H54 (cell line): Measurements from ENCODE around the gene SH3BP5.

Experiments used
- DNase-seq: peaks from one replicate; pipeline ENCODE4 v3.0.0; 2011; ENCODE audit warnings: low spot score, mixed read lengths; ENCODE audit not compliant: insufficient read length
- FAIRE-seq: peaks from 3 replicates; lab custom pipeline; 2011; peaks lifted over from hg19 to GRCh38; lab: Jason Lieb, UNC
- POLR2A ChIP-seq: IDR thresholded peaks from 2 replicates; pipeline ENCODE4 v1.6.1; 2011; ENCODE audit warnings: low read depth, mild to moderate bottlenecking, low read length

SH3BP5 gene

DNA sequence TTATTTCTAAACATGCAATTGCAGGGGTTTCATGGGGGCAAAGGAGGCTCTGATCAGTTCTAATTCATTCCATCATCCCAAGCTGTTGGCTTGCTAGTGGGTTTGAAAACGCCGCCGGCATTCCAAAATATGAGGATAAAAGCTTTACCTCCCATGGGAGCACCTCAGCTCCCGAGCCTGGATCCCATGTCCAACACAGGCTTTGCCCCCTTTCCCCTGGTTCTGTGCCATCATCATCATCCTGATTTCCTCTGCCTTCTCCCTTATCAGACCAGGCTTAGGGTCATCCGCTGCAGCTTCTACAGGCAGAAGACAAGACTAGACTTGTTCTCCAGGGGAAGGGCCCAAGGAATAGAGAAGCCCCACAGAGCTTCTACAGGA lies 25.4 kb downstream of the SH3BP5 start:
- no peak for TF ChIP-seq POLR2A
- DNase-seq (no peak), FAIRE-seq (no peak)

DNA sequence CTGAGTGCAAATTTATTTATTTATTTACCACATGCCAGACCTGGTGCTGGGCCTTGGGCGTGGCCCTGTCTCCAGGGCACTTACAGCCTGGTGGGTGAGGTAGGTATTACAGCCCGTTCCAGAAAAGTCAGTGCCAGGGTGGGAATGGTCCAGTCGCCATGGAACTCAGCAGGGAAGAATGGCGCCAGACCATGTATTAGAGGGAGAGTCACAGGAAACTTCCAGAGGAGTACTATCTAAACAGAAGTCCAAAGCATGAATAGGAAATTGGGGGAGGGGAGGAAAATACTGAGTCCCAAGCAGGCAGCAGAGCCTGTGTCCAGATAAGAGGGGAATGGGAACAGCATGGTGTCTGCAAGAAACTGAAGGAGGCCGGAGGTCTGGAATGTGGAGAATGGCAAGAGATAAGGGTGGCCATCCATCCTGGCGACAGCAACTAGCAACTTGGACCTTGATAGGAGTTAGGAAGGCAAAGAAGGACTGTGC lies 27.0 kb downstream of the SH3BP5 start:
- no peak for TF ChIP-seq POLR2A
- FAIRE-seq (no peak), DNase-seq (peak; percentile 59)

DNA sequence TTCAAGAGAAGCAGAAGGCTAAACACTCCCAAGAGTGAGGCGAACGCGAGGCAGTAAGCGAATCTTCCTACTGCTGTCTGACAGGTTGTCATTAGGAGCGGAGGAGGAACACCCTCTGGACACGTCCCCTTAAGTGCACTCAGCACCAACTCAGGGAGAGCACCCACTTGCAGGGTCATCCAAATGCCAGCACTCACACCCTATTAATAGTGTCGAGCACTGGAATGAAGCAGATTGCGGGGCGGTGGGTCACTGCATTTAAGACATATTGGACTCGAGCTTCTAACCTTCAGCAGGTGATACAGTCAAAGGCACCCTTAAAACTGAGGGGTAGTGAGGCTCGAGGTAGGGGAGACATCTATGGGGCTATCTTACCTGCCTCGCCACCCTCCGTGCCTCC lies 28.7 kb downstream of the SH3BP5 start:
- DNase-seq, result no peak
- TF ChIP-seq POLR2A, result no peak

DNA sequence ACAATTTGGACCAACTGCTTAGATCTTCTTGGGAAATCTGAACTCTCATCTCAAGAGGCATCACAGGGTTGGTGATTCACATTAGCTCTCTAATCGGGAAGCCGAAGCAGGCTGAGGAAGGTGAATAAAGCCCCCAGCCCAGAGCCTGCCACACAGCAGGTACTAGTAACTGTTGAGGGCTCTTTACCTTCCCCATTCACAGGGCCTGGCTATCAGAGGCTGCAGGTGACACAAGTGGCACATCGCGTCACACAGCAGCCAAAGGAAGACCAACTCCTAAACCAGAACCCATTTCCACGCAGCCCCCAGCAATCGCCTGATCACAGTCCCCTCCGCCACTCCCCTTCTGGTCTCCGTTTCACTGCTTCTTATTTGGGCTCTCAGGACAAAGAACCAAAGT lies 29.2 kb downstream of the SH3BP5 start:
- no peak for DNase-seq
- no peak for FAIRE-seq
- TF ChIP-seq POLR2A, result no peak

More for the DNA sequence above, 28.7 kb downstream of the SH3BP5 start:
- no peak for FAIRE-seq

DNA sequence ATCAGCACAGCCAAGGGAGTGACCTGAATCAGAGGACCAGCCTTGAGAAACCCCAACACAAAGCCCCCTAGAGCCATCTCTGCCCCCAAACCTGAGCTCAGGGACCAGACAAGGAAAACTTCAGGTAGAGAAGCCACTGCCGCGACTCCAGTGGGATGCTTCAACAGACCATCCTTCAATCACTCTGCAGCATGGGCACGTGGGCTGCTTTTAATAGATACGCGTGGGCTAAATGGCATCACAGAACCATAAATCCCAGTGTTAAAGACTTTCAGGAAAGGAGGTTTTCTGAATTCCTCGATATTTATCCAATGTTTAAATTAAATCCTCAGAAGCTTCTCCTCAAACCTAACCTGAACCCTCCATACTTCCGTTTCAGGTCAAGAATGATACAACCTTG lies 30.6 kb downstream of the SH3BP5 start:
- no peak for TF ChIP-seq POLR2A
- no peak for FAIRE-seq
- no peak for DNase-seq

DNA sequence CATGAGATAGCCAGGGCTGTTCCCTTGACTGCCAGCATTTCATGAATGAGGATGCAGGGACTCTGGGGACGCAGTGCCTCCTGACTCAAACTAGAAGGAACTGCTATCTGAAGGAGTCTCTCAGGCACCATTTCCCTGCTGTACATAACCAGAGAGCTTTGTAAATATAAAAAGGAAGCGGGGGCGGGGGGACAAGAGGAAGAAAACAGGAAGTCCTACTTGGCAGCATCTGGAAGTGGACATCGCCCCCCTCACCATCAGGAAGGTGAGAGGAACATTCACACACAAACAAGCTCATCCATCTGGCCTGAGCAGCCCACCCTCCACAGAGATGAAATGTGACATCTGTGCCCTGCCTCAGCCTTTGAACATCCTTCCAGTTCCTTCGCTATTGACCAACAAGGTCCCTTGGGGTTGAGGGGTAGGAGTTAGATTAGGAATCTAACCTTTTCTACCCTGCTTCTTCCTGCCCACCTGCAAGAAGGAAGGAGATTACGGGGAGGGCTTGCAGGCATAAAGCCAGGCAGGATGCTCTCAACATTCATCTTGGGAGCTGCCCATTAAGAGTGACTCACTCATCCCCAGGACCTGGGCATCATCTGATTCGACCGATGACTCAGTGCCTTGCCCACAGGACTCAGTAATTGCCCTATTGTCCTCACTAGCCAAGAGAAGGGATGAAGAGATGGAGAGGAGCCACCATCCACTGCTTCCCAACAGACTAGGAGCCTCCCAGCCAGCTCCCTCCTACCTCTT lies 31.9 kb downstream of the SH3BP5 start:
- FAIRE-seq, result peak; percentile 96

DNA sequence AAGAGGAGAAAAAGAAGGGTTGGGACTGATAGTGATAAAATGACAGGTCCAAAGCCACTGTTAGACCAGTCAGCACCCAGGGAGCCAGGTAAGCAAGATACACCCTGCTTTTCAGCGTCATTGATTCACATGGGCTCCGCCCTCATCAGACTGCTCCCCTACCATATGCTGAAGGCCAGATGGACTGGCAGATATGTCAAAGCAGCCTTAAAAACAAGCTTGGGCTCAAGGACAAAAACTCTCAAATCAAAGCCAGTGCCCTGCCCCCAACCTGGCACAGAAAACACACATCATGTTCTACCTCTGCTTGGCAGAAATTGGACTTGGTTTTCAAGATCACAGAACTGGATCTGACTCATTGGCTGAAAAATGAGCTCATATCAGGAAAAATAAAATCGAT lies 33.4 kb downstream of the SH3BP5 start:
- FAIRE-seq, result no peak
- TF ChIP-seq POLR2A, result no peak
- DNase-seq, result no peak

More for the DNA sequence above, 31.9 kb downstream of the SH3BP5 start:
- TF ChIP-seq POLR2A, result no peak
- DNase-seq, result peak; percentile 91

DNA sequence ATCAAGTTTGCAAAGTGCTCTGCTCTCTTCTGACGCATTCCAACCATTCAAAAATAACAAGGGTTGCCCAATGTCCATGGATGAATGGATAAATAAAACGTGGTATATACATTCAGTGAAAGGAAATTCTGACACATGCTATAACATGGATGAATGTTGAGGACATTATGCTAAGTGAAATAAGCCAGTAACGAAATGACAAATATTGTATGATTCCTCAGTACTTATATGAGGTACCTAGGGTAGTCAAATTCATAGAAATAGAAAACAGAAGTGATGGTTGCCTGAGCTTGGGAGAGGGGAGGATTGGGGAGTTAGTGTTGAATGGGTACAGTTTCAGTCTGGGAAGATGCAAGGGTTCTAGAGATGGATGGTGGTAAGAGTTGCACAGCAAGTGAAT lies 33.9 kb downstream of the SH3BP5 start:
- no peak for FAIRE-seq
- no peak for DNase-seq
- no peak for TF ChIP-seq POLR2A

DNA sequence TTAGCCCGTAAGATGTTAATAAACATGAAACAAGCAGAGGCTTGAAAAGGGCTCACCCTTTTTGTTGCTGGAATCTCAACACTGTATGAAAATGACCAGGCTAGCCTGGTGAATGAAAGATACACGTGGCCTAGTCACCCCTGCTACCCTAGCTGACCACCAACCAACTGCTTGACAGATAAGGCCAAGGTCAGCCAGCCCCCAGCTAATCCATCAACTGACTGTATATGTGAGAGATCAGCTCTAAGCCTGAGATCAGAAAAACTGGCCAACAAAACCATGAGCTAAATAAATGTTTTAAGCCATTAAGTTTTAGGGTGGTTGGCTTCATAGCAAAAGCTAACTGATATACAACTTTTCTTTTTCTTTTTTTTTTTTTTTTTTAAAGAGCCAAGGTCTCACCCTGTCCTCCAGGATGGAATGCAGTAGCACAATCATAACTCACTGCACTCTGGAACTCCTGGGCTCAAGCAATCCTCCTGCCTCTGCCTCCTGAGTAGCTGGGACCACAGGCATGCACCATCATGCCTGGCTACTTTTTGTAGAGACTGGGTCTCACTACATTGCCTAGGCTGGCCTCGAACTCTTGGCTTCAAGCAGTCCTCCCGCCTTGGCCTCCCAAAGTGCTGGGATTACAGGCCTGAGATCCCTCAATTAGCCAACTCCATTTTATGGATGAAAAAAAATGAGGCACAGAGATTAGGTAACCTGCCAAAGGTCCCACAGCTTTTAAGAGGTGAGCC lies 34.6 kb downstream of the SH3BP5 start:
- no peak for TF ChIP-seq POLR2A
- FAIRE-seq, result no peak

DNA sequence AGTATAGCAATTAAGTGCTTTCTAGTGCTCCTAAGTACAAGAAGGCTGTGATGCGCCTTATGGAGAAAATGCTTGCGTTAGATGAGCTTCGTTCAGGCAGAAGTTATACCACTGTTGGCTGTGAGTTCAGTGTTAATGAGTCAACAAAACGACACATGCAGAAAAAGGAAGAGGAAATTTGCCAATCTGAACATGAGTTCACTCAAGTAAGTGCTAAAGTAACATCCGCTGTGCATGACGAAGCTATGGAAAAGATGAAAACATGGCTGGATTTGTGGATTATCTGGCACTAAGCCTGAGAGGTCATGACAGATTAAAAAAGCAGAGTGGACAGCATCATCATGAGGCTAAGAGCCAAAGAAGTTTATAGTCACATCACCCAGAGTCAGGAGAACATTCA lies 36.9 kb downstream of the SH3BP5 start:
- no peak for FAIRE-seq
- DNase-seq, result no peak
- no peak for TF ChIP-seq POLR2A

More for the DNA sequence above, 34.6 kb downstream of the SH3BP5 start:
- DNase-seq, result no peak

DNA sequence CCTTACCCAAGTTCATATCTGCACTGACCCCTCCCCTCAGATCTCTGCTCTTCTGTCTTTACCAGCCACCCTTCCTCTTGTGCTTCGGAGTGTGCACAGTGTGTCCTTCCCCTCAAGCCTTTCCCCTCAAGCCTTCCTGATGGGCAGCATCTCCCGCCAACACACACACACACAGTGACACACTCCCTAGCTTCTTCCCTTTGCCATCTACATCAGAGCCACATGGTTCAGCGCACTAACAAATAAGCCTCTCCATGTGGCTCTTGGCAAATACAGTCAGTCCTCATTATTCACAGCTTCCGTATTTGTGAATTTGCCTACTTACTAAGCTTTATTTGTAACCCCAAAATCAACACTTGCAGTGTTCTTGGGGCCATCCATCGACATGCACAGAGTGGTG lies 37.5 kb downstream of the SH3BP5 start:
- no peak for TF ChIP-seq POLR2A
- DNase-seq (no peak), FAIRE-seq (no peak)

DNA sequence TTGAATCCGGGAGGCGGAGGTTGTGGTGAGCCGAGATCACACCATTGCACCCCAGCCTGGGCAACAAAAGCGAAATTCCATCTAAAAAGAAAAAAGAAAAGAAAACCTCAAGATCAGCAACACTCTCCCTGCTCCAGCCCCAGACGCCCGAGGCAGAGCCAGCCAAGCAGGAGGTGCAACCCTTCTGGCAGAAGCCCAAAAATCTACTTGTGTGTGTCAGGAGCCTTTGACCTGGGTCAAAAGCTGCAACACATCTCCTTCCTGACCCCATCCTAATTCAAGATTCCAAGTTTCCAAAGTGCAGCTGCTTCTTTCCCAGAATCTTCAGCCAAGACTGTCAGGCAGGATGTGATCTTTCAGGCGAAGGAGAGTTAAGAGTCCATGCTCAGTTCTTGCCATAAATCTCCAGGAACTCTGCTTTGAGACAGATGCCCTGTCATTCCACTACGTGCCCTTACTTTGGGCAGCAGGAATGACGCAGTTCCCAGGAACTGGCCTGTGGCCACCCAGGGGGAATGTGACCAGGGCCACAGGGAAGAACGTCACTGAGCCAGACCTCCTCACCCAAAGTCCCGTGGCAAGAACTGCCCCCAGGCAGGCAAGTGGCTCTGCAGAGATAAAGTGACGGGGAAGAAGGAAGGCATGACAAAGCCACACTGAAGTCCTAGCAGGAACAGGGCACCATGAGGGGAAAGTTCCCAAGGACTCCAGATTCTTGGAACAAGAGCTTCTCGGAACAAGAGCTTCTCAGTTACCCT lies 39.4 kb downstream of the SH3BP5 start:
- FAIRE-seq (no peak), DNase-seq (no peak)
- TF ChIP-seq POLR2A, result no peak

DNA sequence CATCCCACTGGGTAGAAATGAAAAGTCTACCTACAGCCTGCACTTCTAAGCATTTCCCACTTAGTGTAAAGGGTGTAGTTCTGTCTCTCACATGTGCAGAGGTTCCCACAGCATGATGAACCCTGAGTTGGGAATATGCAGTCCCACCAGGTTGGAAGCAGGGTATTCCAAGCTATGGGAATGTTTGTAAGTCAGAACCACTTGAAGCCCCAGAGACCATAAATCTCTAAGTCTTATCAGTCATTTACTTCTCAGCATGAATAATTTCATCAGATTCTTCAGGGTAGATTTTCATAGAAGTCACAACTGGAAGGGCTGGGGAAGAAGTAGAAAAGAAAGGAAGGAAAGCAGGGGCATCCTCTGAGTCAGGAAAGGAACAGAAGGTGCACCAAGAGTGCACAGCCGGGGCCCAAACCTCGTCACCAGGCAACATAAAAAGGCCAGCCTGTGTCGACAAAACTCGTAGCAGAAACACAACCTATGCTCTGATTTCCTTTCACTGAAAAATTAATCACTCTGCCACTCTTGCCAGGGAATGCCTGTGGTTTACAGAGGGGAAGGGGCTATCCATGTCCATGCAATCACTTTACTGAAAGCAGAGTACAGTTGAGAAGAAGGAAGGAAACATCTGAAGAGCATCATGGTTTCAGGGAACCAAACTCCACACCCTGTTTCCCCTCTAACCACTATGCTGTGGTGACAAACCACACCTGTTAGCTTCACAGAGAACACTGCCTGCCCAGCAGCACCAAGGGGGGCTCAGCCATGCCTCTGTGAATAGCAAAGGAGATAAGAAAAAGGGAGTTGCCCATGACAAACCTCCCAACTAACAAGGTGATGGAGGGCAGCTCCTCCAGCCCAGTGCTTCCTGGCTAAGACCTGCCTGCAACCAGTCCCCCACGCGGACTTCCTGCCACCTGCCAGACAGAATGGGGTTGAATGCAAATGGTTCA lies 40.5 kb downstream of the SH3BP5 start:
- DNase-seq, result no peak
- no peak for TF ChIP-seq POLR2A
- no peak for FAIRE-seq
